Measurements from ENCODE around the gene RARRES1. TPM values are rescaled to one million over a fixed set of nuclear protein-coding genes. Genes with fewer than 3 reads are reported as not detected.
A peak's percentile ranks its signal among the peaks of the same experiment; 100 is the strongest.

RARRES1 gene
- total and polyA plus RNA-seq, 4 donors = 2.6 to 10.2 (median 3.7) TPM

DNA sequence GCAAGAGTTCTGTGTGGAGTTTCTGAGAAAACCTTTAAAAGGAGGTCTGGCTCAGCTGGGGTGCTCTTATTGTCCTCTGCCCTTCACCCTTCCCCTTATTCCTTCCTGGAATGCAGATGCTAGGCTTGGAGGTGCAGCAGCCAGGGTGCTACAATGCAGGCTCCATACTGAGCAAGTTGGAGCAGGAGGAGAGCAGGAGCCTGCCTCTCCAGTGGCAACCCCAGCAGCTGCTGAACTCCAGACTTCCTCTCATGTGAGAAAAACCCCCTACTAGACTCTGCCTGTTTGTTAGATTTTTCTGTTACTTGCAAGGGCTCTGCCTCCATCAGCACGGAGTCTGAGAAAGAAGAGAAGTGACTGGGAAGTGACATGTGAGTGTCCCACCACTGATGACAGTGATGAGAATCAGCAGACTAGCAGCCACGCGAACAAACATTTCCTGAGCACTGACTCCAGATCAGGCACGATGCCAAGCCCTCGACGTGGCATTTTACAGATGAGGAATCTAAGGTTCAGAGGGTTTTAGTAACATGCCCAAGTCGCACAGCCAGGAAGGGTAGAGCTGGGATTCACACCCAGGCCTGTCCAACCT is 16.1 kb upstream of the RARRES1 start:
- H3K36me3 ChIP-seq (ENCODE audit: control insufficient read depth, insufficient read depth, low read length) = peaks cover 13% of the 10 kb centered on the region
- WGBS (ENCODE audit: insufficient coverage) = 91% methylated on average over 7 of the region's 7 CpGs
- no peak overlapping the region for H3K4me3 ChIP-seq (ENCODE audit: low read depth, low read length)
- no peak overlapping the region for H3K27ac ChIP-seq (ENCODE audit: low read depth, low read length)
- no peaks in the 10 kb centered on the region for H3K27me3 ChIP-seq (ENCODE audit: control insufficient read depth, insufficient read depth, low read length)
- no peaks in the 10 kb centered on the region for H3K9me3 ChIP-seq (ENCODE audit: control insufficient read depth, insufficient read depth, low read length)
- no peak for DNase-seq (ENCODE audit: low read depth in 4 of 6, low spot score in 6 of 6)
- no peaks in the 10 kb centered on the region for H3K4me1 ChIP-seq (ENCODE audit: control insufficient read depth, insufficient read depth, low read length)

DNA sequence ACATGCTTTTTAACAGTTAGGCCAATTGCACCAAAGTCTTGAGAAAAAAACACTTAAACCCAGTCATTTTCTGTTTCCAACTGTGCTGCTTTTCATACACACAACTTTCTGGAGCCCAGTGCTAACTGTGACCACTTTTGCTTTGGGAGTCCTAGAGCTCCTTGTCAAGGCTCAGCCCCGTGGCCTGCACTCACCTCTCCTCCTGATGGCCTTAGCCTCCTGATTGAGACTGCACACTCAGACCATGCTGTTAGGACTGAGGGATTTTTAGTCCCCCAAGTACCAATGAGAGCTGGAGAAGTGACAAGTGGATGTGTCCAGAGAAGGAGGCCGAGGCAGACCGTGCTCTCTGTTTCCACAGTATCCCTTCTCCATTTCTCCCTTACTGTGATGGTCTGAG is 15.2 kb upstream of the RARRES1 start:
- H3K36me3 ChIP-seq (ENCODE audit: control insufficient read depth, insufficient read depth, low read length) = peaks cover 16% of the 10 kb centered on the region
- H3K27me3 ChIP-seq (ENCODE audit: control insufficient read depth, insufficient read depth, low read length) = no peaks in the 10 kb centered on the region
- DNase-seq (ENCODE audit: low read depth in 4 of 6, low spot score in 6 of 6) = no peak
- WGBS (ENCODE audit: insufficient coverage) = 86% methylated on average over 1 of the region's 3 CpGs
- H3K4me3 ChIP-seq (ENCODE audit: low read depth, low read length) = no peak overlapping the region
- H3K27ac ChIP-seq (ENCODE audit: low read depth, low read length) = no peak overlapping the region
- no peaks in the 10 kb centered on the region for H3K4me1 ChIP-seq (ENCODE audit: control insufficient read depth, insufficient read depth, low read length)
- no peaks in the 10 kb centered on the region for H3K9me3 ChIP-seq (ENCODE audit: control insufficient read depth, insufficient read depth, low read length)

DNA sequence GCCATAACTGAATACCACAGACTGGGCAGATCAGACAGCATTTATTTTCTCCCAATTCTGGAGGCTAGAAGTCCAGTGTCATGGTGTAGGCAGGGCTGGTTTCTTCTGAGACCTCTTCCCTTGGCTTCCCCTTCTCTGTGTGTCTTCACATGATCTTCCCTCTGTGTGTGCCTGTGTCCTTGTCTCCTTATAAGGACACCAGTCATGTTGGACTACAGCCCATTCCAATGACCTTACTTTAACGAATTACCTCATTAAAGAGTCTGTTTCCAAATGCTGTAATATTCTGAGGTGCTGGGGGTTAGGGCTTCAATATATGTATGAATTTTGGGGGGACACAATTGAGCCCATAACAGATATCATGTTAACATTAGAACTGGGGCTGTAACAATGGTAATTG is 13.3 kb upstream of the RARRES1 start:
- no peak for DNase-seq (ENCODE audit: low read depth in 4 of 6, low spot score in 6 of 6)
- Histone ChIP-seq H3K9me3 (ENCODE audit: control insufficient read depth, insufficient read depth, low read length) (no peaks in the 10 kb centered on the region), H3K27me3 (ENCODE audit: control insufficient read depth, insufficient read depth, low read length) (no peaks in the 10 kb centered on the region), H3K4me3 (ENCODE audit: low read depth, low read length) (no peak overlapping the region), H3K4me1 (ENCODE audit: control insufficient read depth, insufficient read depth, low read length) (no peaks in the 10 kb centered on the region), H3K27ac (ENCODE audit: low read depth, low read length) (no peak overlapping the region), H3K36me3 (ENCODE audit: control insufficient read depth, insufficient read depth, low read length) (peaks cover 19% of the 10 kb centered on the region)
- no CpG with 5 or more reads among the region's 1 CpG for WGBS (ENCODE audit: insufficient coverage)

DNA sequence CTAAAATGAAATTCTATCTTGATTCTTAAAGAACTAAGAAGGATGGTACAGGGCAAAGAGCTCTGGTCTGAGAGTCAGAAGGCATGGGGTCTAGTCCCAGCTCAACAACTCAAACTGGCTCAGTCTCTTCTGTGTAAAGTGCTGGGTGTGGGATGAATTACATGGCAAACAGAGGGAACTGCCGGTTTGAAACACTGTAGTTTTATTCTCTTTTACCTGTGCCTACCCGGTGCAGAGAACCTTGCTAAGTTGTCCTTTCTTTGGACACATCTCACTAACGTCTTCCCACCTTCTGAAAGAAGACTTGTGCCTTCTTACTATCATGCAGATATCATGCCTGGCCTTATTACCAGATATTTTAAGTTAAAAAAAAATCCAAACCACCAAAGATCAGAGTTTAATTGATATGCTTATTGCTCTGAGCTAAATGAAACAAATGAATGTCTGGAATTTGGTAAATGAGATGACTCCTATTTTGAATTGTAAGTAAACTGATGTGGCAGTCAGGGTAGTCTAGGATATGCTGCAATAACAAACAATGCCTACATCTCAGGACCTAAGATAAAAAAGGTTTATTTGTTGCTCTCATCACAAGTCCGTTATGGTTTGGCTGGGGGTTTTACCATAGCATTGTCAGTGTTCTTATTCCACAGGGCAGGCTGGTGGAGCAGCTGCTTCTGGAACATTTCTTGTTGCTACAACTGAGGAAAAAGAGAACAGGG is 12.5 kb upstream of the RARRES1 start:
- H3K4me1 ChIP-seq (ENCODE audit: control insufficient read depth, insufficient read depth, low read length) = no peaks in the 10 kb centered on the region
- no peaks in the 10 kb centered on the region for H3K9me3 ChIP-seq (ENCODE audit: control insufficient read depth, insufficient read depth, low read length)
- WGBS (ENCODE audit: insufficient coverage) = 97% methylated on average over 4 of the region's 4 CpGs
- H3K27me3 ChIP-seq (ENCODE audit: control insufficient read depth, insufficient read depth, low read length) = no peaks in the 10 kb centered on the region
- H3K36me3 ChIP-seq (ENCODE audit: control insufficient read depth, insufficient read depth, low read length) = peaks cover 19% of the 10 kb centered on the region
- DNase-seq (ENCODE audit: low read depth in 4 of 6, low spot score in 6 of 6) = no peak
- H3K27ac ChIP-seq (ENCODE audit: low read depth, low read length) = no peak overlapping the region
- H3K4me3 ChIP-seq (ENCODE audit: low read depth, low read length) = no peak overlapping the region

DNA sequence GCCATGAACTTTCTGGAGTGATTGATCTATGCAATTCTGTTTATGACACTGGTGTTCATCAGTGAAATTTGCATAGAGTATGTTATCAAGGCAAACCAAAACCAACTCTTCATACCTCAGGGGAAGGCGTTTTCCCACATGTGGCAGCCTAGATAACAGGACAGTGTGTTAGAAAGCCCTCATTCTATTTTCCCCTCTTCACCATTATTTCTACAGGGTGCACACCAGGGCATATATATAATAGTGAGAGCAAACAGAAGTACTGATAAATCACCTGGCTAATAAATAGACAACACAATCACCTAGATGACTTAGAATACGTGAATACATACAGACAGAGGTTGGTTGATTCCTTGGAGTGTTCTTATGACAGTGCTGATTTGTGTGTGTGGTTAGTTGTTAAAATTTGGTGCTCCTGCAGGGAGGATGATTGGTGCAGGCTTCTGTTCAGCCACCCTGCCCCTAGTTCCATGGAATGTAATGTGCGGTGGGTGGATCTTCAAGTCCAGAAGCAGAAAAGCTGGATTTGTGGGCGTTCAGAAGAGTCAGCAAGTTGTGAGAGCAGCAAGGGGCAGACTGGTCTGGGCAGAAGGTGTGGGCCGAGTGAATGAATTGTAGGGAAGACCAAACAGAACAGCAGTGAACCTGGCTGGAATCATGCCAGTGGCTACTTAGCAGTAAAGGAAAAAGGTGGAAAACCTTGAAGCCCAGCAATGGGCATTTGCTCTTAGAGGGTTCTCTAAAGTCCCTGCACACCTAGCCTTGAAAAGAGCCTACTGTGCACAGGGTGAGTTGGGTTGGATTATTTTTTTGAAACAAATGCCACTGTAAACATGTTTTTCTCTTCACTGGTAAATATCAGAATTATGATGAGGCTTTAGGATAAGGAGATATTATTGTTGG is 11.7 kb upstream of the RARRES1 start:
- H3K27ac ChIP-seq (ENCODE audit: low read depth, low read length) = no peak overlapping the region
- WGBS (ENCODE audit: insufficient coverage) = 89% methylated on average over 4 of the region's 5 CpGs
- H3K36me3 ChIP-seq (ENCODE audit: control insufficient read depth, insufficient read depth, low read length) = peaks cover 21% of the 10 kb centered on the region
- no peaks in the 10 kb centered on the region for H3K9me3 ChIP-seq (ENCODE audit: control insufficient read depth, insufficient read depth, low read length)
- no peak for DNase-seq (ENCODE audit: low read depth in 4 of 6, low spot score in 6 of 6)
- H3K4me1 ChIP-seq (ENCODE audit: control insufficient read depth, insufficient read depth, low read length) = no peaks in the 10 kb centered on the region
- no peak overlapping the region for H3K4me3 ChIP-seq (ENCODE audit: low read depth, low read length)
- no peaks in the 10 kb centered on the region for H3K27me3 ChIP-seq (ENCODE audit: control insufficient read depth, insufficient read depth, low read length)

DNA sequence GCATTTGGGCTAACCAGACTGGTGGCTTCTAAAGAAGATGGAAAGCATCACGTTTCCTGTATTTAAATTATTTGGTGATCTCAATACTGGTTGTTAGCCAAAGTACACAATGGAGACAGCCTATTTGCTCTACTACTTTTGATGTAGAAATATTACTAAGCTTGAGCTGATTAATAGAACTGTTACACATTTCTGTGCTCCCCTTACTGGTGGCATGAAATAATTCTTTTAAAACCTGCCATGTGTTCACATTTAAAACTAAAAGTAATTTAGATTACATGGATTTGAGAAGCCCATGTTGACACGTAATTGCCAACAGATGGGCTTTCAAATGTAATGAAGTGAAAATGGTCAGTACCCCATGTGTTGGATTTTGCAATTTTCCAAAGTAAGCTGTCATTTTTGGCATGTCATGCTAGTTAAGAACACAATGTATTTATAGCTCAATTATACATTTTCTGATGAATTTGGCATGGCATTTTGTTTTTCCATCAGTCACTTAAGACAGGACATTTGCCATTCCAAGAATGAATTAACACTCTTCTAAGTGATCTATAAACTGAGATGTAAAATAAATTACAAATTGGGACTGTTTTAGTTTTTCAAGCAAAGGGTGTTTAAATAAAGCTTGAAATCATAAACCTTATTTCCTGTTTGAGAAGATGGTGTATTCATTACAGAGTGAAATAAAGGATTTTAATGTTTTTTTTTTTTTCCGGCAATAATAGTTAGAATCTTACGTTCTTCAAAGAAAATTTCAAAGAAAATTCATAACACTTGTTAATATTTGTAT is 10.8 kb upstream of the RARRES1 start:
- Histone ChIP-seq H3K4me1 (ENCODE audit: control insufficient read depth, insufficient read depth, low read length) (no peaks in the 10 kb centered on the region), H3K27me3 (ENCODE audit: control insufficient read depth, insufficient read depth, low read length) (no peaks in the 10 kb centered on the region), H3K27ac (ENCODE audit: low read depth, low read length) (no peak overlapping the region), H3K9me3 (ENCODE audit: control insufficient read depth, insufficient read depth, low read length) (no peaks in the 10 kb centered on the region), H3K36me3 (ENCODE audit: control insufficient read depth, insufficient read depth, low read length) (peaks cover 17% of the 10 kb centered on the region), H3K4me3 (ENCODE audit: low read depth, low read length) (no peak overlapping the region)
- no CpG with 5 or more reads among the region's 4 CpGs for WGBS (ENCODE audit: insufficient coverage)
- DNase-seq (ENCODE audit: low read depth in 4 of 6, low spot score in 6 of 6) = peak in 2 of 6 donors; percentile 67 to 93

DNA sequence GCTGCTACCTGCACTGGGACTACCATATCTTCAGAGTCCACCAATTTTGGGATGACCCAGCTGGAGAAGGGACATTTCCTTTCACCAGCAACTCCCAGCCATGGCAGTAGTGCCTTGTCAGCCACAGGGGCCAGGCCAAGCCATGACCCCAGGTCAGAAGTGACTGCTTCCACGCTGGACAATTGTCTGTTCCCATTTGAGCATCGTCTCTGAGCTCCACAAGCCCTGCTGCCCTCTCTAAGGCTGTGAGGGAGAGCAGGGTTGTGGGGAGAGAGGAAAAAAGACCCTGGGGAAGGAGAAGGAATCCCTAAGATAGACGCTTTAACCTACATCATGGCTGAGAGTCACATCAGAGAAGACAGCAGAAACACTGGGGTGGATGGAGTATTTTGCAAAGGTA is 7.4 kb upstream of the RARRES1 start:
- Histone ChIP-seq H3K4me1 (ENCODE audit: control insufficient read depth, insufficient read depth, low read length) (no peaks in the 10 kb centered on the region), H3K36me3 (ENCODE audit: control insufficient read depth, insufficient read depth, low read length) (peaks cover 25% of the 10 kb centered on the region), H3K9me3 (ENCODE audit: control insufficient read depth, insufficient read depth, low read length) (peaks cover 4% of the 10 kb centered on the region), H3K4me3 (ENCODE audit: low read depth, low read length) (no peak overlapping the region), H3K27ac (ENCODE audit: low read depth, low read length) (no peak overlapping the region), H3K27me3 (ENCODE audit: control insufficient read depth, insufficient read depth, low read length) (no peaks in the 10 kb centered on the region)
- no peak for DNase-seq (ENCODE audit: low read depth in 4 of 6, low spot score in 6 of 6)
- WGBS (ENCODE audit: insufficient coverage) = 89% methylated on average over 2 of the region's 3 CpGs

DNA sequence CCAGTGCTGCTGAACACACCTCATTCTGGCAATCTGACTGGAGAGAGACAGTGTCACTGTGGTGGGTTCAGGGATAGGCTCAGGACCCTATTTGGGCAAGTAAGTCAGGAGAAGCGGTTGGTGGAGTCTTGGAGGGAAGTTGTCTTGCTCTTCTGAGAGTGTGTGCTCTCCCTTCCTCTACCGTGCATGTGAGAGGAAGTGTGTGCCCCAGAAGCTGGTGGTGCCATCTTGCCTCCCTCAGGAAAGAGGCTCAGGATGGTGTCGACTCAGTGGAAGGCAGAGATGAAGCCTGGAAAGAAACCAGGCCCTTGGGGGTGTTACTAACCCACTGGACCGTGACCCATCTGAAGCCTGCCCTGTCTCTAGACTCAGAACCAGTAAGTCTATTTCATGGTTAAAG is 6.8 kb upstream of the RARRES1 start:
- Histone ChIP-seq H3K9me3 (ENCODE audit: control insufficient read depth, insufficient read depth, low read length) (peaks cover 4% of the 10 kb centered on the region), H3K36me3 (ENCODE audit: control insufficient read depth, insufficient read depth, low read length) (peaks cover 26% of the 10 kb centered on the region), H3K27me3 (ENCODE audit: control insufficient read depth, insufficient read depth, low read length) (no peaks in the 10 kb centered on the region), H3K4me1 (ENCODE audit: control insufficient read depth, insufficient read depth, low read length) (no peaks in the 10 kb centered on the region), H3K27ac (ENCODE audit: low read depth, low read length) (no peak overlapping the region), H3K4me3 (ENCODE audit: low read depth, low read length) (no peak overlapping the region)
- WGBS (ENCODE audit: insufficient coverage) = 96% methylated on average over 4 of the region's 4 CpGs
- no peak for DNase-seq (ENCODE audit: low read depth in 4 of 6, low spot score in 6 of 6)

DNA sequence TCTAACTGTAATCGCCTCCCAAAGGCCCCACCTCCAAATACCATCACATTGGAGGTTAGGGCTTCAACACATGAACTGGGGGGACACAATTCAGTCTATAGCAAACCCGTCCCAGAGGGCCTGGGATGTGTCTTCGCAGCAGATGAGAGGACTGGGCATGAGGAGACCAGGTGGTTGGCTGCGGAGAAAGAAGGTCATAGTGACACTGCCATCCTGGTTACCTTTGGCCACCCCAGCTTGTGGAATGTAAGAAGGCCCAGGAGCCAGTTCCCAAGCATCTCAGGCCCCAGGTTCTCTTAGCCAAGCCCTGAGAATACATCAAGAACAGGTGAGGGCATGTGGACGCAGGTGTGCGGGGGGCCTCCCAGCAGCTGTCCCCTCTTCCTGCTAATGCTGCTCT is 6.4 kb upstream of the RARRES1 start:
- Histone ChIP-seq H3K27ac (ENCODE audit: low read depth, low read length) (no peak overlapping the region), H3K9me3 (ENCODE audit: control insufficient read depth, insufficient read depth, low read length) (peaks cover 4% of the 10 kb centered on the region), H3K27me3 (ENCODE audit: control insufficient read depth, insufficient read depth, low read length) (no peaks in the 10 kb centered on the region), H3K4me1 (ENCODE audit: control insufficient read depth, insufficient read depth, low read length) (peaks cover under 1% of the 10 kb centered on the region), H3K36me3 (ENCODE audit: control insufficient read depth, insufficient read depth, low read length) (peaks cover 24% of the 10 kb centered on the region), H3K4me3 (ENCODE audit: low read depth, low read length) (no peak overlapping the region)
- WGBS (ENCODE audit: insufficient coverage) = 97% methylated on average over 4 of the region's 6 CpGs
- no peak for DNase-seq (ENCODE audit: low read depth in 4 of 6, low spot score in 6 of 6)
